ENCODE measurements around the gene RALGPS1. TPM values are rescaled to one million over a fixed set of nuclear protein-coding genes. Genes with fewer than 3 reads are reported as not detected.

Gene RALGPS1
- polyA plus RNA-seq, 3 donors: 23.3 to 32.3 (median 23.3) TPM

DNA sequence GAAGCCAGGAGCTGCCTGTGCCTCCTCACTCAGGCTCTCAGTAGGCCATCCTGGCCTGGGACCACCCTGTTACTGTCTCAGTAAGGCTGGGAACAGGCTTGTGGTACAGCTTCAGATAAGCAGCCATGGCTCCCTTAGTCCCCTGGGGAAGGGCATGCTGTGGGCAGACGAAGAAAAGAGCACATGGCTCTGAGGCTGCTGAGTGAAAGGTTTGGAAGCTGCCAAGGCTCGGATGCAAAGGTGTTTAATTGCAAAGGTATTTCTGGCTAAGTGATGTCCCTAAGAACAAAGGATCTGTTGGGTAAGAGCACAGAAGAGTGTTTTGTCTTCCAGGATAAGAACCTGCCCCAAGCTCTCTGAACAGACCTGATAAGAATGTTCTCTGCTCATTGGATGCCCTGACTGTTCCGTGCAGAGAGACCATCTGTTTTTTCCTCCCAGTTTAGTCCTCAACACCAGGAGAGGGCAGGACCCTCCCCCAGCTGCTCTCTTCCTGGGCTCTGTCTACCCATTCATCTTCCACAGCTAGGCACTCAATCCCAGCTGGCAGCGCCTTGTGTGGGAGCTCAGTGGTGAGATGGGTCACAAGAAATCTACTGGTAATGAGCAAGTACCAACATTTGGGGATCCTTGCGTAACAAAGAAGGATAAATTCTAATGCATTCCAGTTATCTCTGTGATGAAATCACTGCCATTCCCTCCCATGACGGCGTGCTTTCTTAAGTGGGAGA is 190.2 kb downstream of the RALGPS1 start:
- no peak for DNase-seq (ENCODE audit: extremely low read depth in 1 of 11, low read depth in 9 of 11, low spot score in 4 of 11)

- DNase-seq (ENCODE audit: extremely low read depth in 1 of 11, low read depth in 9 of 11, low spot score in 4 of 11): no peak
Observed at GRCh38 chr9:127105805-127106465, 191.4 kb downstream of the RALGPS1 start.

- no peak for DNase-seq (ENCODE audit: extremely low read depth in 1 of 11, low read depth in 9 of 11, low spot score in 4 of 11)
Observed at GRCh38 chr9:127106466-127106855, 191.9 kb downstream of the RALGPS1 start.

- no peak for DNase-seq (ENCODE audit: extremely low read depth in 1 of 11, low read depth in 9 of 11, low spot score in 4 of 11)
Observed at GRCh38 chr9:127107171-127107928, 192.8 kb downstream of the RALGPS1 start.

DNA sequence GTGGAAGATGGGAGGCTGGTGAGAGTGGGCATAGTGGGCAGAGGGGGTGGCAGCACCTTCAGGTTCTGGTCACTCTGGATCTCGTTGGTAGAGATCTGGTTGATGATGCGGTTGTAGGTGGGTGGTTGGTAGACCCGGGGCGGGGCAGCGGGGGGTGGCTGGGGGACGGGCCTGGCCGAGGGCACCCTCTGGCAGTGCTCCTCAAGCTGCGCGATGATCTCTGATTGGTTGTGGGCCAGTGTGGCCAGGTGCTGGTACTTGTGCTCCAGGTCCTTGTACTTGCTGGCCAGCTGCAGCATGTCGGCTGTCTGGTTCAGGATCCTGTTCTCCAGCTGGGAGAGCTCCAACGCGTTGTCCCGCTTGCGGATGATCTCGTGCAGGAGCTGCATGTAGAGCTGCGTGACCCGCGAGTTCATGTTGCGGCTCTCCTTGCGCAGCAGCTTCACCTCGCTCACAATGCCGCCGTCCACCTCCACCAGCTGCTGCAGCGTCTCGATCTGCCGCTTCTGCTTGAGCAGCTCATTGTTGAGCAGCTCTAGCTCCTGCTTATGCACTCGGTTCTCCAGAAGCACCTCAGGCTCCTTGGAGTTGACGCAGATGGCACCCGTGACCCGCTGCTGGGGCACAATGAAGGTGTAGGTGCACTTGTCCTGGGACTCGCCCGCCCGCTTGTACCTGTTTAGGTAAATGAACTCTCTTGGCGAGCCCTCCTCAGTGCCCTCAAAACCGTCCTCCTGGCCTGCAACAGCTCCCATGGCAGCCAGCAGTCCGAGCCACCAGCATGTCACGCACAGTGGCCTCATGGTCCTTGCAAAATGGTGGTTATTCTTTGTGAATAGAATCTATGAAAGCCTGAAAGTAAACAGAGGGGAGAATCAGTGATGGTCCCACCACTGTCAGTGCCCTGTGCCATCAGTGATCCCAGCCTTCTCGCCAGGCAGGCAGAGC is 193.6 kb downstream of the RALGPS1 start:
- no peak for DNase-seq (ENCODE audit: extremely low read depth in 1 of 11, low read depth in 9 of 11, low spot score in 4 of 11)

DNA sequence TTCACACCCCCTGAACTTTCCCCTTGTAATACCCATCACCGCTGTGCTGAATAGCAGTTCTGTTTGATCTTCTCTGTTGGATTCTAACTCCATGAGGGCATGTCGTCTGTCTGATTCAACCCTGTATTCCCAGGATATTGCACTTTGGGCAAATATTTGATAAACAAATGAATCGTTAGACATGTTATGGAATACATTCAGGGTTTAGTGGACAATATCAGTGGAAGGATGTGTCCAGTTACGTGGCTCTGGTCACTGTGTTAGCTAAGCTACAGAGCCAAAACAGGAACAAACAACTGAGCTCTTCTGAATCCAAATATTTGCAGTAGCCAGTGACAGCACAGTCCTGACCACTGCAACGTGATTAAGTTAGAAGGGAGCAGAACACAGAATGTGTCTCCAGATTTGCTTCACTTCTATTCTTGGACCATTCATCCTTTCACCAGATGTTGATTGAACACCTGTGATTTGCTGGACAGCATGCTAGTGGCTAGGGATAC is 194.7 kb downstream of the RALGPS1 start:
- DNase-seq (ENCODE audit: extremely low read depth in 1 of 11, low read depth in 9 of 11, low spot score in 4 of 11): no peak

DNA sequence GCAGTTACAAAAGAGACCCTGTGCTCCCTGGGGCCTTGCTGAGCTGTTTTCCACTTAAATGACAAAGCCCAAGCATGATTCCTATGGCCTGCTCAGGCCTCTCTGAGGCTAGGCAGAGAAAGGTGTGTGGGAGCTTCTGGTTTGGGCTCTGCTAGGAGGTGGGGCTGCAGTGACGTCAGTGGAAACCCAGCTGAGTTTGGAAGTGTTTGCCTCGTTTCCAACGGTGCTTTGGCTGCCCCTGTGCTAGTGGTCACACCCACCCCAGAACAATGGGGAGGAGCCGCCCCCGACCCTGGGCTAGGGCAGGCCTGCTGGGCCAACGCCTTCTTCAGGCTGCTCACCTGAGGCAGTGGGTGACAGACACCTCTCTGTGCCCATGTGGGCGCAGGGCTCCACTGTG is 197.5 kb downstream of the RALGPS1 start:
- DNase-seq (ENCODE audit: extremely low read depth in 1 of 11, low read depth in 9 of 11, low spot score in 4 of 11): no peak

DNA sequence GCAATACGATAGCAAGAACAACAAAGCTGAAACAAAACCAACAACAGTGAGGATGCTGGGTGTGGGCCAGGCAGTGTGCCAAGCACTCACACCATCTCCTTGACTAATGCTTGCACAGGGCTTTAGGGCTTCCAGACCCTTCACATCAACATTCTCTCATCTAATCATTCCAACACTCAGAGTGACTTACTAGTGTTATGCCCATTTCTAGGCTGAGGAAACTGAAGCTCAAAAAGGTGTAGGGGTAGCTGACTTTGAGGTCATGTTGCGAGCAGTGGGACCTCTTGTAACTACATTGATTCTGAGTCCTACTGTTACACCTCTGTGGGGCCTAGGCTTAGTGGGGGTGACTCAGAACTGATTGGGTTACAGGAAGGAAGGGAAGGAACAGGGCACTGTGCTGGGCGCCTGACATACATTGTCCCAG is 198.2 kb downstream of the RALGPS1 start:
- DNase-seq (ENCODE audit: extremely low read depth in 1 of 11, low read depth in 9 of 11, low spot score in 4 of 11): no peak

GRCh38 chr9:127113191-127113972 is 198.8 kb downstream of the RALGPS1 start:
- DNase-seq (ENCODE audit: extremely low read depth in 1 of 11, low read depth in 9 of 11, low spot score in 4 of 11): no peak

- no peak for DNase-seq (ENCODE audit: extremely low read depth in 1 of 11, low read depth in 9 of 11, low spot score in 4 of 11)
Observed at GRCh38 chr9:127114606-127115005, 200.0 kb downstream of the RALGPS1 start.

- no peak for DNase-seq (ENCODE audit: extremely low read depth in 1 of 11, low read depth in 9 of 11, low spot score in 4 of 11)
Observed at GRCh38 chr9:127116088-127116726, 201.6 kb downstream of the RALGPS1 start.

DNA sequence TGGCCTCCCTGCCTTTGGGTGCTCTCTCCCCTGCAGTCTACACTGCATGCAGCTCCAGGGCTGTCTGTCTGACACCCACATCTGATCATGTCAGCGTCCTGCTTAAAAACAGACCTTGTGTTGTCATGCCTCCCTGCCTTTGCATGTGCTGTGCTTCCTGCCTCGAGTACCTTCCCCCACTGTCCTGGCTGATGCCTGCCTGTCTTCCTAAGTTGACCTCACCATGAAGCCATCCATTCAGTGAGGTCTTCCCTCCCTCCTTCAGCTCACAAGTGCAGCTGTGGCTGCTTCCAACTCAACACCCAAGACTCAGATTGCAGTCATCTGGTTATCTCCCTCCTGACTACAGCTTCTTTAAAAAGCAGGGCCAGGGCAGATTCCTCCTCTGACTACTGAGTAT is 202.4 kb downstream of the RALGPS1 start:
- no peak for DNase-seq (ENCODE audit: extremely low read depth in 1 of 11, low read depth in 9 of 11, low spot score in 4 of 11)

- DNase-seq (ENCODE audit: extremely low read depth in 1 of 11, low read depth in 9 of 11, low spot score in 4 of 11): no peak
Observed at GRCh38 chr9:127117801-127118200, 203.2 kb downstream of the RALGPS1 start.

GRCh38 chr9:127118597-127119319 is 204.2 kb downstream of the RALGPS1 start:
- DNase-seq (ENCODE audit: extremely low read depth in 1 of 11, low read depth in 9 of 11, low spot score in 4 of 11): no peak

DNA sequence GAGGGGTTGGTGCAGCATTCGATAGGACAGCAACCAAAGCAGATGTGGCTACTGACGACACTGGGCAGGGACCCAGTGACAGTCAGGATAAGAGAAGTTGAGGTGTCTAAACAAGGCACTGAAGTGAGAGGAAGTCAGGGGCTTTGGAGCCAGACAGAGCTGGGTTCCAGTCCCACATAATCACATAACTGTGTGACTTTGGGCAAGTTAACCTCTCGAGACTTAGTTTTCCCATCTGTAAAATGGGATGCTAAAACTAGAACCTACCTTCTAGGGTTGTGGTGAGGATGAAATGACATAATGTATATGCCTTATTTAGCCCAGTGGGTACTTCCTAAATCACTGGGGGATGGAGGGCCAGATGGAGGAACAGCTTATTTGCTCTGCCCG is 204.7 kb downstream of the RALGPS1 start:
- DNase-seq (ENCODE audit: extremely low read depth in 1 of 11, low read depth in 9 of 11, low spot score in 4 of 11): no peak

DNA sequence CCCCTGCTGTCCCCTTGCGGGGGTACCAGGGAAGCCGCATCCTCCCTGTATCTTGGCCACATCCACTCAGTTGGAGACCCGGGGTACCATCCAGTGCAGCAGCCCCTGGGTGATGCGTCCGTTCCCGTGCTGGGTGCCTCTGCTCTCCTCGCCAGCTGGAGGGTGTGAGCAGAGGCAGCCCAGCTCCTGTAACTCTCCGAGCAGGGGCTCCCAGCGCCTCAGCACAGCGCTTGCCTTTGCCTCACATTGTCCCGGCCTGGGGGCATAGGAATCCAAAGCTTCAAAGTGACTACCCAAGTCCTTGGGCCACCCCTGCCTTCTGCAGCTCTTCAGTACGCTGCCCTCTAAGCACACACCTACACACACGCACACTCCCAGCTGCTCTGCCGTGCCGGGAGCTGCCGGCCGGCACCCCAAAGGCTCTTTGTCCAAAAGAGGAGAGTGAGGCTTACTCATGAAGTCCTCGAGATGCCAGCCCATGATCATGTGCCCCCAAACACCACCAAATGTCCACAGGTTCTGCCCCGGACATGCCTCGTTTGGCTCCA is 207.1 kb downstream of the RALGPS1 start:
- DNase-seq (ENCODE audit: extremely low read depth in 1 of 11, low read depth in 9 of 11, low spot score in 4 of 11): no peak

All from renal cortex interstitium (tissue), 11 donors.